HL-60 (cell line): ENCODE results near the gene TRDN.

Source experiments
- DNase-seq, 2 experiments: peaks; one replicate each; pipeline ENCODE4 v3.0.0-alpha.2; 2010 to 2020; ENCODE audit warnings: low read depth in 1 of 2, low spot score in 1 of 2
- H3K27ac ChIP-seq: fragments of 250-450 bp; sonication (Bioruptor Pico); replicated peaks from 2 replicates; pipeline ENCODE4 v1.5.1; 2020; ENCODE audit warnings: mild to moderate bottlenecking, moderate library complexity
- H3K27me3 ChIP-seq: fragments of 250-450 bp; sonication (Bioruptor Pico); 2 replicates; pipeline ENCODE4 v1.5.1; 2021; ENCODE audit warnings: mild to moderate bottlenecking, moderate library complexity; ENCODE audit not compliant: insufficient read depth, poor library complexity, severe bottlenecking
- H3K4me3 ChIP-seq: replicated peaks from 2 replicates; pipeline ENCODE4 v1.5.1; 2011; ENCODE audit warnings: mild to moderate bottlenecking, control low read depth, low read length; ENCODE audit not compliant: insufficient read depth
- CTCF ChIP-seq: IDR thresholded peaks from one replicate; pipeline ENCODE4 v1.5.1; 2011; ENCODE audit warnings: low read length, control low read depth, inconsistent platforms; ENCODE audit not compliant: insufficient read depth
- GABPA ChIP-seq: IDR thresholded peaks from 2 replicates; pipeline ENCODE4 v1.6.1; 2012; ENCODE audit warnings: low read depth
- POLR2AphosphoS5 ChIP-seq: IDR thresholded peaks from 2 replicates; pipeline ENCODE4 v1.6.1; 2012; ENCODE audit warnings: low read depth
- REST ChIP-seq: IDR thresholded peaks from 2 replicates; pipeline ENCODE4 v1.6.1; 2012; ENCODE audit warnings: low read depth; ENCODE audit not compliant: insufficient replicate concordance
- SPI1 ChIP-seq: IDR thresholded peaks from 2 replicates; pipeline ENCODE4 v1.6.1; 2012; ENCODE audit warnings: low read depth, mild to moderate bottlenecking, borderline replicate concordance

TRDN gene

GRCh38 chr6:123182998-123183397, 453.8 kb downstream of the TRDN start:
- H3K27ac ChIP-seq: no peak overlapping the region
- H3K4me3 ChIP-seq: no peak overlapping the region
- no peaks in the 10 kb centered on the region for H3K27me3 ChIP-seq
- no peak for DNase-seq
- TF ChIP-seq CTCF: no peak
- TF ChIP-seq SPI1: no peak
- no peak for TF ChIP-seq POLR2AphosphoS5
- TF ChIP-seq REST: no peak
- TF ChIP-seq GABPA: no peak

- Histone ChIP-seq H3K27me3 (no peaks in the 10 kb centered on the region), H3K27ac (no peak overlapping the region), H3K4me3 (no peak overlapping the region)
- TF ChIP-seq REST: no peak
- no peak for TF ChIP-seq SPI1
- TF ChIP-seq GABPA: no peak
- TF ChIP-seq POLR2AphosphoS5: no peak
- TF ChIP-seq CTCF: no peak
- DNase-seq: no peak
These were observed 460.0 kb downstream of the TRDN start for GRCh38 chr6:123176706-123177105.

- Histone ChIP-seq H3K27ac (no peak overlapping the region), H3K27me3 (no peaks in the 10 kb centered on the region), H3K4me3 (no peak overlapping the region)
- no peak for DNase-seq
- no peak for TF ChIP-seq GABPA
- TF ChIP-seq SPI1: no peak
- no peak for TF ChIP-seq CTCF
- TF ChIP-seq POLR2AphosphoS5: no peak
- TF ChIP-seq REST: no peak
These were observed 465.2 kb downstream of the TRDN start for GRCh38 chr6:123171341-123172115.
